Measurements from ENCODE around the gene KMT5C. TPM values are rescaled to one million over a fixed set of nuclear protein-coding genes. Genes with fewer than 3 reads are reported as not detected.
A peak's percentile ranks its signal among the peaks of the same experiment; 100 is the strongest.

The KMT5C gene
- total and polyA plus RNA-seq, 10 of the 15 experiments (the other 5 are each of a cell fraction or from before 2014, with no cell fraction given), result 0.20 to 15.8 (median 4.3) TPM; not detected in 1

GRCh38 chr19:55385724-55386492 is 46.2 kb downstream of the KMT5C start, which contains the start of gene RPL28 (continued):
- peak; percentile 51; the same call in 1 of the 2 replicates for TF ChIP-seq RELB (IDR thresholded peaks at IDR 0.05; ENCODE audit: low read depth)
- TF ChIP-seq, protein P1, sequence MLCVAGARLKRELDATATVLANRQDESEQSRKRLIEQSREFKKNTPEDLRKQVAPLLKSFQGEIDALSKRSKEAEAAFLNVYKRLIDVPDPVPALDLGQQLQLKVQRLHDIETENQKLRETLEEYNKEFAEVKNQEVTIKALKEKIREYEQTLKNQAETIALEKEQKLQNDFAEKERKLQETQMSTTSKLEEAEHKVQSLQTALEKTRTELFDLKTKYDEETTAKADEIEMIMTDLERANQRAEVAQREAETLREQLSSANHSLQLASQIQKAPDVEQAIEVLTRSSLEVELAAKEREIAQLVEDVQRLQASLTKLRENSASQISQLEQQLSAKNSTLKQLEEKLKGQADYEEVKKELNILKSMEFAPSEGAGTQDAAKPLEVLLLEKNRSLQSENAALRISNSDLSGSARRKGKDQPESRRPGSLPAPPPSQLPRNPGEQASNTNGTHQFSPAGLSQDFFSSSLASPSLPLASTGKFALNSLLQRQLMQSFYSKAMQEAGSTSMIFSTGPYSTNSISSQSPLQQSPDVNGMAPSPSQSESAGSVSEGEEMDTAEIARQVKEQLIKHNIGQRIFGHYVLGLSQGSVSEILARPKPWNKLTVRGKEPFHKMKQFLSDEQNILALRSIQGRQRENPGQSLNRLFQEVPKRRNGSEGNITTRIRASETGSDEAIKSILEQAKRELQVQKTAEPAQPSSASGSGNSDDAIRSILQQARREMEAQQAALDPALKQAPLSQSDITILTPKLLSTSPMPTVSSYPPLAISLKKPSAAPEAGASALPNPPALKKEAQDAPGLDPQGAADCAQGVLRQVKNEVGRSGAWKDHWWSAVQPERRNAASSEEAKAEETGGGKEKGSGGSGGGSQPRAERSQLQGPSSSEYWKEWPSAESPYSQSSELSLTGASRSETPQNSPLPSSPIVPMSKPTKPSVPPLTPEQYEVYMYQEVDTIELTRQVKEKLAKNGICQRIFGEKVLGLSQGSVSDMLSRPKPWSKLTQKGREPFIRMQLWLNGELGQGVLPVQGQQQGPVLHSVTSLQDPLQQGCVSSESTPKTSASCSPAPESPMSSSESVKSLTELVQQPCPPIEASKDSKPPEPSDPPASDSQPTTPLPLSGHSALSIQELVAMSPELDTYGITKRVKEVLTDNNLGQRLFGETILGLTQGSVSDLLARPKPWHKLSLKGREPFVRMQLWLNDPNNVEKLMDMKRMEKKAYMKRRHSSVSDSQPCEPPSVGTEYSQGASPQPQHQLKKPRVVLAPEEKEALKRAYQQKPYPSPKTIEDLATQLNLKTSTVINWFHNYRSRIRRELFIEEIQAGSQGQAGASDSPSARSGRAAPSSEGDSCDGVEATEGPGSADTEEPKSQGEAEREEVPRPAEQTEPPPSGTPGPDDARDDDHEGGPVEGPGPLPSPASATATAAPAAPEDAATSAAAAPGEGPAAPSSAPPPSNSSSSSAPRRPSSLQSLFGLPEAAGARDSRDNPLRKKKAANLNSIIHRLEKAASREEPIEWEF (IDR thresholded peaks at IDR 0.05; ENCODE audit: insufficient replicate concordance, low read depth, low read length), result no peak
- 0 out of 2 replicates have a peak, but pooled peaks have one; percentile 9 for TF ChIP-seq JUND (IDR thresholded peaks at IDR 0.05; ENCODE audit: low read depth, low read length)
- peak; percentile 87 for TF ChIP-seq CREB1 (IDR thresholded peaks at IDR 0.05; ENCODE audit: low read depth)
- no peak for TF ChIP-seq NR2C2 (IDR thresholded peaks at IDR 0.05; ENCODE audit: borderline replicate concordance, control insufficient read depth, insufficient read length, low read depth)
- TF ChIP-seq SUPT20H (IDR thresholded peaks at IDR 0.05; ENCODE audit: borderline replicate concordance, control insufficient read depth, low read depth, low read length), result no peak
- TF ChIP-seq TCF3 (IDR thresholded peaks at IDR 0.05; ENCODE audit: borderline replicate concordance, insufficient read depth, low read depth, low read length), result peak; percentile 93; the same call in 1 of the 2 replicates
- no peak for TF ChIP-seq E4F1 (IDR thresholded peaks at IDR 0.05; ENCODE audit: borderline replicate concordance, partially characterized antibody)
- peak in 1 of 2 experiments; percentile 33; a peak in 1 of 3 replicates for TF ChIP-seq EGR1 (IDR thresholded peaks at IDR 0.05; ENCODE audit: borderline replicate concordance in 1 of 2, low read depth in 2 of 2, low read length in 2 of 2)
- TF ChIP-seq HDAC6 (IDR thresholded peaks at IDR 0.05; ENCODE audit: unreplicated experiment), result peak; percentile 75
- TF ChIP-seq MEF2B (IDR thresholded peaks at IDR 0.05; ENCODE audit: partially characterized antibody, poor library complexity, severe bottlenecking), result peak; percentile 36
- TF ChIP-seq, protein P2, sequence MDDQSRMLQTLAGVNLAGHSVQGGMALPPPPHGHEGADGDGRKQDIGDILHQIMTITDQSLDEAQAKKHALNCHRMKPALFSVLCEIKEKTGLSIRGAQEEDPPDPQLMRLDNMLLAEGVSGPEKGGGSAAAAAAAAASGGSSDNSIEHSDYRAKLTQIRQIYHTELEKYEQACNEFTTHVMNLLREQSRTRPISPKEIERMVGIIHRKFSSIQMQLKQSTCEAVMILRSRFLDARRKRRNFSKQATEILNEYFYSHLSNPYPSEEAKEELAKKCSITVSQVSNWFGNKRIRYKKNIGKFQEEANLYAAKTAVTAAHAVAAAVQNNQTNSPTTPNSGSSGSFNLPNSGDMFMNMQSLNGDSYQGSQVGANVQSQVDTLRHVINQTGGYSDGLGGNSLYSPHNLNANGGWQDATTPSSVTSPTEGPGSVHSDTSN (IDR thresholded peaks at IDR 0.05; ENCODE audit: insufficient replicate concordance, low read depth, low read length), result no peak
- TF ChIP-seq PML (IDR thresholded peaks at IDR 0.05; ENCODE audit: low read length), result peak; percentile 99
- peak; percentile 51 for TF ChIP-seq RUNX3 (IDR thresholded peaks at IDR 0.05; ENCODE audit: low read length)
- no peak for TF ChIP-seq NFXL1 (IDR thresholded peaks at IDR 0.05; ENCODE audit: borderline replicate concordance)
- no peak for TF ChIP-seq MYC (IDR thresholded peaks at IDR 0.05; ENCODE audit: insufficient read depth, insufficient read length, insufficient replicate concordance, low read length, severe bottlenecking)
- TF ChIP-seq BMI1 (IDR thresholded peaks at IDR 0.05; ENCODE audit: borderline replicate concordance), result no peak
